Cardiac muscle cell (in vitro differentiated cells and primary cell): ENCODE measurements around the gene CPNE8. TPM values are rescaled to one million over a fixed set of nuclear protein-coding genes. Genes with fewer than 3 reads are reported as not detected.
A peak's percentile ranks its signal among the peaks of the same experiment; 100 is the strongest.
"Not testable (repeated sequence)": the region's sequence is repeated elsewhere in the genome, so short reads cannot be mapped to it uniquely, and the experiment has no call there.

ENCODE experiments used
- DNase-seq, 2 donors: peaks; one replicate each; pipeline versions ENCODE4 v3.0.0 to v3.0.0-alpha.2; 2010 to 2017; ENCODE audit warnings: low read depth in 1 of 2, low spot score in 1 of 2
- H3K27ac ChIP-seq: fragments of 200-600 bp; sonication (generic); 2 replicates; pipeline ENCODE4 v1.5.1; 2016
- H3K27me3 ChIP-seq: fragments of 200-600 bp; sonication (generic); 2 replicates; pipeline ENCODE4 v1.6.0; 2016; ENCODE audit warnings: control low read depth
- H3K36me3 ChIP-seq: fragments of 200-600 bp; sonication (generic); 2 replicates; pipeline ENCODE4 v1.5.1; 2016; ENCODE audit warnings: control low read depth
- H3K4me1 ChIP-seq: fragments of 200-600 bp; sonication (generic); 2 replicates; pipeline ENCODE4 v1.8.1; 2017; ENCODE audit warnings: low read depth, mild to moderate bottlenecking, mixed run types
- H3K4me3 ChIP-seq: fragments of 200-600 bp; sonication (generic); 2 replicates; pipeline ENCODE4 v1.5.1; 2016; ENCODE audit warnings: mild to moderate bottlenecking
- H3K9me3 ChIP-seq: fragments of 200-600 bp; sonication (generic); 2 replicates; pipeline ENCODE4 v1.5.1; 2017; ENCODE audit warnings: low read depth, mild to moderate bottlenecking, control low read depth
- CTCF ChIP-seq: IDR thresholded peaks from 2 replicates; pipeline ENCODE4 v1.5.1; 2012; ENCODE audit warnings: low read depth, mild to moderate bottlenecking, low read length
- polyA plus RNA-seq: library from polyadenylated mRNA; unstranded; fragments of >200 nt; fragmentation: Nextera tagmentation; extraction: Ambion mirVana; gene quantifications from 2 replicates; pipeline ENCODE4 v1.2.1, GENCODE V29; 2016
- total RNA-seq: library from RNA; depleted of rRNA; stranded (reverse); fragments of >200 nt; gene quantifications from 2 replicates; pipeline ENCODE4 v1.2.3, GENCODE V29; 2016

Gene CPNE8
- total and polyA plus RNA-seq, 2 experiments from 2014 or later, result 0.12 to 0.60 TPM

GRCh38 chr12:38759621-38760020 is 145.8 kb downstream of the CPNE8 start:
- no peak for TF ChIP-seq CTCF
- no peaks in the 10 kb centered on the region for H3K9me3 ChIP-seq
- peak in 1 of 2 donors; percentile 6 for DNase-seq
- no peak overlapping the region for H3K4me3 ChIP-seq
- H3K4me1 ChIP-seq, result no peaks in the 10 kb centered on the region
- no peaks in the 10 kb centered on the region for H3K36me3 ChIP-seq
- H3K27ac ChIP-seq, result no peak overlapping the region
- H3K27me3 ChIP-seq, result no peaks in the 10 kb centered on the region

- TF ChIP-seq CTCF, result no peak
- no peaks in the 10 kb centered on the region for H3K9me3 ChIP-seq
- no peaks in the 10 kb centered on the region for H3K27me3 ChIP-seq
- H3K36me3 ChIP-seq, result no peaks in the 10 kb centered on the region
- no peak for DNase-seq
- H3K27ac ChIP-seq, result no peak overlapping the region
- H3K4me1 ChIP-seq, result no peaks in the 10 kb centered on the region
- no peak overlapping the region for H3K4me3 ChIP-seq
Measured at GRCh38 chr12:38746744-38747143, 158.6 kb downstream of the CPNE8 start.

- H3K9me3 ChIP-seq, result no peaks in the 10 kb centered on the region
- no peaks in the 10 kb centered on the region for H3K4me1 ChIP-seq
- TF ChIP-seq CTCF, result no peak
- no peak overlapping the region for H3K4me3 ChIP-seq
- no peaks in the 10 kb centered on the region for H3K36me3 ChIP-seq
- no peak overlapping the region for H3K27ac ChIP-seq
- DNase-seq, result no peak
- no peaks in the 10 kb centered on the region for H3K27me3 ChIP-seq
Measured at GRCh38 chr12:38745601-38746000, 159.8 kb downstream of the CPNE8 start.

GRCh38 chr12:38744041-38744440 is 161.3 kb downstream of the CPNE8 start:
- no peak for TF ChIP-seq CTCF

GRCh38 chr12:38742496-38742895 is 162.9 kb downstream of the CPNE8 start:
- H3K9me3 ChIP-seq, H3K4me3 ChIP-seq, H3K4me1 ChIP-seq, DNase-seq, H3K36me3 ChIP-seq, H3K27ac ChIP-seq, H3K27me3 ChIP-seq: not testable (repeated sequence)

More at GRCh38 chr12:38744041-38744440, 161.3 kb downstream of the CPNE8 start:
- Histone ChIP-seq H3K9me3 (no peaks in the 10 kb centered on the region), H3K4me1 (no peaks in the 10 kb centered on the region), H3K36me3 (no peaks in the 10 kb centered on the region), H3K4me3 (no peak overlapping the region), H3K27ac (no peak overlapping the region), H3K27me3 (no peaks in the 10 kb centered on the region)
- peak in 1 of 2 donors; percentile 56 for DNase-seq

- peak in 1 of 2 donors; percentile 41 for DNase-seq
Measured at GRCh38 chr12:38736821-38737220, 168.6 kb downstream of the CPNE8 start.

More at GRCh38 chr12:38736821-38737220, 168.6 kb downstream of the CPNE8 start:
- Histone ChIP-seq H3K27me3 (no peaks in the 10 kb centered on the region), H3K36me3 (no peaks in the 10 kb centered on the region), H3K4me3 (no peak overlapping the region), H3K4me1 (no peaks in the 10 kb centered on the region), H3K9me3 (no peaks in the 10 kb centered on the region), H3K27ac (no peak overlapping the region)
- TF ChIP-seq CTCF, result no peak
